SK-N-SH treated with all-trans-retinoic acid at 6 μM for 48 hours (cell line): Measurements from ENCODE around the gene CFAP73.

ENCODE experiments used
- BACH2 ChIP-seq: fragments of 250-450 bp; sonication (Bioruptor Pico); IDR thresholded peaks from 2 replicates; pipeline ENCODE4 v1.9.0; 2021; ENCODE audit warnings: mild to moderate bottlenecking, borderline replicate concordance
- ZFP3 ChIP-seq: fragments of 250-450 bp; sonication (Bioruptor Pico); IDR thresholded peaks from 2 replicates; pipeline ENCODE4 v1.5.0; 2020; ENCODE audit warnings: mild to moderate bottlenecking, moderate library complexity
- TF ChIP-seq, protein P1 (sequence below): fragments of 250-450 bp; sonication (Bioruptor Pico); IDR thresholded peaks from 2 replicates; pipeline ENCODE4 v1.8.0; 2021; ENCODE audit warnings: low read depth, mild to moderate bottlenecking, moderate library complexity, borderline replicate concordance
- TF ChIP-seq, protein P2 (sequence below): fragments of 250-450 bp; sonication (Bioruptor Pico); IDR thresholded peaks from 2 replicates; pipeline ENCODE4 v1.8.0; 2020; ENCODE audit warnings: mild to moderate bottlenecking, moderate library complexity, borderline replicate concordance
- TF ChIP-seq, protein P3 (sequence below): fragments of 250-450 bp; sonication (Bioruptor Pico); IDR thresholded peaks from 2 replicates; pipeline ENCODE4 v1.5.1; 2021; ENCODE audit warnings: mild to moderate bottlenecking, moderate library complexity

DNA sequence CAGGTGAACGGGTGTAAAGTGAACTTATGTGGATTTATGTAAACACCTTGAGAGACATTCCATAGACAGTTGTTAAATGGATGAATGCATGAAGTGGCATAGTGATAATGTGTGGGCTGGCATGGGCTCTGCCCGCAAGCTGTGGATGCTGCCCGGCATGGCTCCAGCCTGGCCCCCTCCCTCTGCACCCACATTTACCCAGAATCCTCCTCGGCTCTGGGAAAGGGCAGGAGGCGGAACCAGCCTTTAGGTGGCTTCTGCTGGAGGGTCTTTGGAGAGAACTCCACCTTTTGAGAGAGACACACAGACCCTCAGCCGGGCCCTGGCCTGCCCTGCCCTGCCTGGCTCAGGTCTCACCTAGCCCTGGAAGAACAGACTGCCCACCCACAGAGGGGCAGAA is 32.6 kb upstream of the CFAP73 start:
- TF ChIP-seq, protein P1, sequence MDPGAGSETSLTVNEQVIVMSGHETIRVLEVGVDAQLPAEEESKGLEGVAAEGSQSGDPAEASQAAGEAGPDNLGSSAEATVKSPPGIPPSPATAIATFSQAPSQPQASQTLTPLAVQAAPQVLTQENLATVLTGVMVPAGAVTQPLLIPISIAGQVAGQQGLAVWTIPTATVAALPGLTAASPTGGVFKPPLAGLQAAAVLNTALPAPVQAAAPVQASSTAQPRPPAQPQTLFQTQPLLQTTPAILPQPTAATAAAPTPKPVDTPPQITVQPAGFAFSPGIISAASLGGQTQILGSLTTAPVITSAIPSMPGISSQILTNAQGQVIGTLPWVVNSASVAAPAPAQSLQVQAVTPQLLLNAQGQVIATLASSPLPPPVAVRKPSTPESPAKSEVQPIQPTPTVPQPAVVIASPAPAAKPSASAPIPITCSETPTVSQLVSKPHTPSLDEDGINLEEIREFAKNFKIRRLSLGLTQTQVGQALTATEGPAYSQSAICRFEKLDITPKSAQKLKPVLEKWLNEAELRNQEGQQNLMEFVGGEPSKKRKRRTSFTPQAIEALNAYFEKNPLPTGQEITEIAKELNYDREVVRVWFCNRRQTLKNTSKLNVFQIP (CRISPR knock-in tag), result no peak
- TF ChIP-seq, protein P2, sequence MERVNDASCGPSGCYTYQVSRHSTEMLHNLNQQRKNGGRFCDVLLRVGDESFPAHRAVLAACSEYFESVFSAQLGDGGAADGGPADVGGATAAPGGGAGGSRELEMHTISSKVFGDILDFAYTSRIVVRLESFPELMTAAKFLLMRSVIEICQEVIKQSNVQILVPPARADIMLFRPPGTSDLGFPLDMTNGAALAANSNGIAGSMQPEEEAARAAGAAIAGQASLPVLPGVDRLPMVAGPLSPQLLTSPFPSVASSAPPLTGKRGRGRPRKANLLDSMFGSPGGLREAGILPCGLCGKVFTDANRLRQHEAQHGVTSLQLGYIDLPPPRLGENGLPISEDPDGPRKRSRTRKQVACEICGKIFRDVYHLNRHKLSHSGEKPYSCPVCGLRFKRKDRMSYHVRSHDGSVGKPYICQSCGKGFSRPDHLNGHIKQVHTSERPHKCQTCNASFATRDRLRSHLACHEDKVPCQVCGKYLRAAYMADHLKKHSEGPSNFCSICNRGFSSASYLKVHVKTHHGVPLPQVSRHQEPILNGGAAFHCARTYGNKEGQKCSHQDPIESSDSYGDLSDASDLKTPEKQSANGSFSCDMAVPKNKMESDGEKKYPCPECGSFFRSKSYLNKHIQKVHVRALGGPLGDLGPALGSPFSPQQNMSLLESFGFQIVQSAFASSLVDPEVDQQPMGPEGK (CRISPR knock-in tag), result no peak
- TF ChIP-seq ZFP3 (CRISPR knock-in tag) (no peak), BACH2 (no peak)
- TF ChIP-seq, protein P3, sequence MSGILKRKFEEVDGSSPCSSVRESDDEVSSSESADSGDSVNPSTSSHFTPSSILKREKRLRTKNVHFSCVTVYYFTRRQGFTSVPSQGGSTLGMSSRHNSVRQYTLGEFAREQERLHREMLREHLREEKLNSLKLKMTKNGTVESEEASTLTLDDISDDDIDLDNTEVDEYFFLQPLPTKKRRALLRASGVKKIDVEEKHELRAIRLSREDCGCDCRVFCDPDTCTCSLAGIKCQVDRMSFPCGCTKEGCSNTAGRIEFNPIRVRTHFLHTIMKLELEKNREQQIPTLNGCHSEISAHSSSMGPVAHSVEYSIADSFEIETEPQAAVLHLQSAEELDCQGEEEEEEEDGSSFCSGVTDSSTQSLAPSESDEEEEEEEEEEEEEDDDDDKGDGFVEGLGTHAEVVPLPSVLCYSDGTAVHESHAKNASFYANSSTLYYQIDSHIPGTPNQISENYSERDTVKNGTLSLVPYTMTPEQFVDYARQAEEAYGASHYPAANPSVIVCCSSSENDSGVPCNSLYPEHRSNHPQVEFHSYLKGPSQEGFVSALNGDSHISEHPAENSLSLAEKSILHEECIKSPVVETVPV, result no peak
